HG03045 (cell line): ENCODE measurements around the gene FOXF2.

Experiments used
- ATAC-seq: cut with Tn5 transposase; IDR thresholded peaks from one replicate; pipeline ENCODE4 v1.9.1; 2021; ENCODE audit warnings: mild to moderate bottlenecking, moderate library complexity; ENCODE audit not compliant: unreplicated experiment

FOXF2 gene

DNA sequence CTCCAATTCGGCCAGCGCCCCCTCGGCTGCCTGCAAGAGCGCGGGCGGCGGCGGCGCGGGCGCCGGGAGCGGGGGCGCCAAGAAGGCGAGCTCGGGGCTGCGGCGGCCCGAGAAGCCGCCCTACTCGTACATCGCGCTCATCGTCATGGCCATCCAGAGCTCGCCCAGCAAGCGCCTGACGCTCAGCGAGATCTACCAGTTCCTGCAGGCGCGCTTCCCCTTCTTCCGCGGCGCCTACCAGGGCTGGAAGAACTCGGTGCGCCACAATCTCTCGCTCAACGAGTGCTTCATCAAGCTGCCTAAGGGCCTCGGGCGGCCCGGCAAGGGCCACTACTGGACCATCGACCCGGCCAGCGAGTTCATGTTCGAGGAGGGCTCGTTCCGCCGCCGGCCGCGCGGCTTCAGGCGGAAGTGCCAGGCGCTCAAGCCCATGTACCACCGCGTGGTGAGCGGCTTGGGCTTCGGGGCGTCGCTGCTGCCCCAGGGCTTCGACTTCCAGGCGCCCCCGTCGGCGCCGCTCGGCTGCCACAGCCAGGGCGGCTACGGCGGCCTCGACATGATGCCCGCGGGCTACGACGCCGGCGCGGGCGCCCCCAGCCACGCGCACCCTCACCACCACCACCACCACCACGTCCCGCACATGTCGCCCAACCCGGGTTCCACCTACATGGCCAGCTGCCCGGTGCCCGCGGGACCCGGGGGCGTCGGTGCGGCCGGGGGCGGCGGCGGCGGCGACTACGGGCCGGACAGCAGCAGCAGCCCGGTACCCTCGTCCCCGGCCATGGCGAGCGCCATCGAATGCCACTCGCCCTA, 963 bp downstream of the FOXF2 start:
- ATAC-seq, result no peak

DNA sequence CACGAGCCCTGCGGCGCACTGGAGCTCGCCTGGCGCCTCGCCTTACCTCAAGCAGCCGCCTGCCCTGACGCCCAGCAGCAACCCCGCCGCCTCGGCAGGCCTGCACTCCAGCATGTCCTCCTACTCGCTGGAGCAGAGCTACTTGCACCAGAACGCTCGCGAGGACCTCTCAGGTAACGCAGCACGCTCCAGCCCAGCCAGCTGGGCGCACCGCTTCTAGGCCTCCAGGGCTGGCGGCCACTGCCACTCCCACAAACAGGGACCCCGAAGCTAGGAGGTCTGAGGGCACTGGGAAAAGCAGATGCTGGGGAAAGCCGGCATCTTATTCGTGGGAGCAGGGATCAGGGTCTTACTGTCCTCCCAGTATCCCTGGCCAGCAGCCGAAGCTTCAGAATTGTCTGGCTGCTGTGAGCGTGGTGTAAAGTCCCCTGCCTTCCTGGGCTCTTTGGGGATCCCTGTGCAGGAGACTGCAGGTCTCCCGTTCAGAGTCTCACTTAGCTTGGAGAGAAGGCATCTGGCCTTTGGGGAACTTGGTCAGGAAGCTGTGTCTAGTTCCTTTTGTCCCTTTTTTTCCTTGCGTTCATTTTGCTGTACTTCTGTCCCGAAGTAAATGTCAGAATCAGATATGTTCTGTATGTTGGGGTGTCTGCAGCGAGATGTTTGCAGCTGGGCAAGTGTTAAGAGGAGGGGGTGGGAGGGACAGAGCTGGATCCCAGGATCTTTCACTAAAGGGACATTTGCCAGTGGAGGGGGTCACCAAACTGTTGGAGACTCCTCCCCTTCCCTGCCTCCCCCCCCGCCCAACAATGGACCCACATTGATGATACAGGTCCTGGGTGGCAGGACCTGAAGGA, 1.8 kb downstream of the FOXF2 start:
- ATAC-seq, result no peak

DNA sequence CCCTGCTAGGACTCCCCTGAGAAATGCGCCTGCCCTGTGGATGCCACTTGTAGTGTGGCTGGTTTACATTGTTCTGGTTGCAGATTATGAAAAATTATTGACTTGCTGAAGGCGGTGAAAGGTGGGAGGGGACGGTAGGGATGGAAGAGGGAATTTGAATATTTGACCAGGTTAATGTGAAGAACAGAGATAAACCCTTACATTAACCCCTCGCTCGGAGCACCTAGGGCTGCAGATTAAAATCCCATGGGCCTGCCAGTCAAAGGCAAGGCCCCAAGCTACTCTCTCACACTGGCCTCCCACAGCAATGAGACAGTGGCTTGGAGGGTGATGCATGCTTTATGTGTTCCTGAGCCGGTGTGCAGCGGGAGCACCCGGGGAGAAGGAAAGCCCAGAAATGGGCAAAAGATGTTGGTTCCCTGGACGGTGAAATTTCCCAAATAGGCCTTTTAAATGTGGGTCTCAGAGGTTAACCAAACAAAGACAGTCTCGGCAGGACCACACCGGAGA, 2.5 kb downstream of the FOXF2 start:
- ATAC-seq, result no peak

DNA sequence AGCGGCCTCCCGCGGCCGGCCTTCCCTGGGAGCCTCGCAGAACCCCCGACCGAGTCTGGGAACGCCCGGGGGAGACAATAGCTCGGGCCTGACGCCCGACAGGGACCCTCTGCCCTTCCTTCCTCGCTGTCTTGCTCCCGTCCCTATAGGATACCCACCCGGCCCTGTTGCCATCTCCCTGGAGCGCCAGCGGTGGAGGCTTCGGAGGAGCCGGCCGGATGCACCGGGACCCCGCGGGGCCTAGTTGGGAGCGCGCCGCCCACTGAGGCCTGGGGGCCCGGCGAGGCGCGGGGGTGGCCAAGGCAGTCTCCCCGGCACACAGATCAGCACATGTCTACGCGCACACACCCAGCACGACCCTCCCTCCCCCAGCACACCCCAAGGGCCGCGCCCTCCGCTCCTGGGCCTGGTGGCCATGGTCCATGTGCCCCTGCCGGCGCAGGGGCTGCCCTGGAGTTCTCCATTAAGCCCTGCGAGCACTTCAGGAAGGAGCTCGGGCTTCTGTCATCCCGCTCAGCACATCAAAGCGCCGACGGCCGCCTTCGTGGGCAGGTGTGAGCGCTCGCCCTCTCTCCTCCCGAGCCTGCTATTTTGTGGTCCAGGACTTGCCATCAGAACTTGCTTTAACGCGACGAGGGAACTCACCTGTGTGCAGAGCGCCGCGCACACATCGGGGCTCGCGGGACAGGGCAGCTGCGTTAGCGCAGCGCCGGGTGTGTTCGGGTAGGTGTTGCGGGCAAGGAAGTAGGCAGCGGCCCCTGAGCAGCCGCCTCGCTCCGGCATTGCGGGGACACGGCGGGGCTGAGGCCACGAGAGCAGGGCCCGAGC, 3.7 kb downstream of the FOXF2 start:
- no peak for ATAC-seq

DNA sequence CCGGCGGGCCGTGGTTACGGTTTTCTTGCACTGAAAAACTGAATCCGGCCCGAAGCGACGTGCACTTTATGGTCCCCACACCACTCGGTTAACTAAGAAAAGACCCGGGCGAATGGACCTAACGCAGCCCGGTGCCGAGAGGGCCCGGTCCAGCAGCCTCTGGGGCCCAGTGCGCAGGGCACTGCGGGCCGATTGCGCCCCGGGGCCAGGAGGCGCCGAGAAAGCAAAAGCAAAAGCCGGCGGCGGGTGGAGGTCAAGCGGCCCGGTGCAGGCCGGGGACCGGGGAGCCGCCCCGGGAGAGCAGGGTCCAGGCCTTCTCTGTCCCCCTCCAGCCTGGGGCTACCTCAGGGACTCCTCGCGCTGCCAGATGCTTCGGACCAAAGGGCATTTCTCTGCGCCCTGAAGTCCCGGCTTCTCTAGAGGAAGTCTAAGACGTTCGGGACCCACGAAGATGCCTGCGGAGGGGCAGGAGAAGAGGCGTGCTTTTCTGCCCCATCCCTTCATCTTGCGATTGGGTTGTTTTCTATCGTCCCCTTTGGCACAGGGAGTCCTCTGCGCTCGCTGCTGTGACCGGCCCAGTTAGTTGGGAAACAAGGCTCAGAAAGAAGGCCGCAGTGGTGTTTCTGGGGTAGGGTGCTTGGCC, 4.4 kb downstream of the FOXF2 start:
- ATAC-seq, result no peak

DNA sequence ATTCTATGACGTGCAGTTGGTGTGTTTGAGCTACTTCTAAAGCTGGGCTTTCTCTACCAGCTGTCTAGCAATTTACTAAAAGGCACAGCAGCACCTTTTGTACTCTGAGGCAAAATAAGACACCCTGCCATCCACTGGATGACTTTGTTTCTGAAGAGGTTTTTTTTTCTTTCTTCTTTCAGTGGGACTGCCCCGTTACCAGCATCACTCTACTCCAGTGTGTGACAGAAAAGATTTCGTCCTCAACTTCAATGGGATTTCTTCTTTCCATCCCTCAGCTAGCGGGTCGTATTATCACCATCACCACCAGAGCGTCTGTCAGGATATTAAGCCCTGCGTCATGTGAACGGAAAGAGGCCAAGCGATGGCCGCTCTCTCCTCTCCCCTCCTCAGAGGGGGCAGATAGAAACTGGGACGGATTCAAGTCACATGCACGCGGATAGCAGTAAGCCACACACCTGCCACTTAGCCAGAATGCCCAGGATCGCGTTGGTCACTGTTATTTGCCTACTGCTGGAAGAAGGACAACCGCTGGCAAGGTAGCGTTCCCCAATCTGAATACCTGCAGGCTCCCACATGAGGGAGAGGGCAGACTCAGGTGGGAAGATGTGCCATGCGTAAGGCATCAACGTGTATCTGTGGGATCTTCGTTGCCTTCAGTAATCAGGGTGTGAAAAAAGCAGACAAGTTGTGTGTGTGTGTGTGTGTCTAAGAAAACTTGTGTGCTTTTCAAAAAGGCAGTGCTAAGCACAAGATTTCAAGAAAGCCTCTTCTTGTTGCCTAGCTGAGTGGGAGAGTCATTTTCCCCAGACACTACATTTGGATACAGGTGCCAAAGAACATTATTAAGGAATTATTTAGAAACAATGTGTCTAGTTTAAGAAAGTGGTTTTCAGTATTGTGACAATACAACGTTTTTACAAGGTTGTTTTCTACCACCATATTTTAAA, 5.4 kb downstream of the FOXF2 start:
- no peak for ATAC-seq

DNA sequence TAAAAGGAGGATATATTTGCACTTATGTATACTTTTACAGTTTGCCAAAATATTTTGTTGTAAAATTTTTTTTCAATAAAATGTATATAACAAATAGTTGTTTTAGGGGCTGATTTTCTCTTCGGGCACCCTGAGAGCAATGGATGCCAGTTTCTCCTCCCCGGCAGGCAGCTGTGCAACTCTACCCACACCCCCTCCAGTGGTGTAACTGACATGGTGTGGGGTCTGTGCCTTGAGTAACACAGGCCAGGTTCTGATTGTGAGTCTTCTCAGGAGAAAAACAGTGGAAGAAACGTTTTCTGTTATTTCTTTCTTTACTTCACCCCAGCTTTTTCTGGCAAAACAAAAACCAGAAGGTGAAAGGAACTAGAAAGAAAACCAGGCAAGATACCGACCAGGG, 6.1 kb downstream of the FOXF2 start:
- ATAC-seq, result no peak

DNA sequence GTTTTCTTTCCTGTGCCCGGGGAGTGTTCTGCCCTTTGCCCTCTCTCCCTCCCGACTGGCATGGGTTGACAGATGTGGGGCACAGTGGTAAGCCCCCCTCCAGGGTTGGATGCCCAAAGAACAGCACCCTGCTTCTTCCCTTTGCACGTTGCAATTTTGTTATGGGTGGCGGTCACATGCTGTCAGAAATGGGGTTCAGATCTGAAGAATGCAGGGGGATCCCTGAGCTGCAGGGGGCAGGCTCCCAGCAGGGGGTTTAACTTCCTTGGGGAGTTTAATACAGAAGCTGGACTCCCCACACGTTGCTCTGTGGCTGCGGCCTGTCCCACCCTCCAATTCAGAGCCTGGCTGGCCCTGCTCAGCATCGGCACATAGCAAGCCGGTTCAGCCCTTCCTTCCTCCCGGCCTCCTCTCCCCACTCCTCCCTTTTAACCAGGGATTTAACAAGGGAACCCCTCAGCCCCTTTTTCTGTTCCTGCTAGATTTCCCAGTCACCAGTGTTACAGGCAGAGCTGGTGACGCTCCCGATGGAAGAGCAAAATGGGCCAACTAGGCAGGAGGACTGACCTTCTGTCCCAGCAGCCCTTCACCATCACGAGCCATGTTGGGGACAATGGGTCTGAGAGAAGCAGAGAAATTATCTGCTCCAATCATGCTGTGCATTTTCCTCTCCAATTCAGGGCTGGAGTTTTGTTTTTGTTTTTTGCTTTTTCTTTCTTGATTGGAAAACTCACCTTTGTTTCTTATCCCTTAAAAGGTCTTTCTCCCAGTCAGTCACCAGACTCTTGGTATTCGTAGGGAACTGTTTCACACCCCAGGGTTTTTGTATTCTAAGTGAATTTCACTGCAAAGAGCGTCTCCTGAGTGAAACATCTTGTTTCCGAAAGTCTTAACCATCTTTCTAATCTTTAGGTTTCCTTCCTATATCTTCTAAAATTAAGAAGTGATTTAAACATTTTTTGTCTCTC, 6.8 kb downstream of the FOXF2 start:
- ATAC-seq, result no peak

DNA sequence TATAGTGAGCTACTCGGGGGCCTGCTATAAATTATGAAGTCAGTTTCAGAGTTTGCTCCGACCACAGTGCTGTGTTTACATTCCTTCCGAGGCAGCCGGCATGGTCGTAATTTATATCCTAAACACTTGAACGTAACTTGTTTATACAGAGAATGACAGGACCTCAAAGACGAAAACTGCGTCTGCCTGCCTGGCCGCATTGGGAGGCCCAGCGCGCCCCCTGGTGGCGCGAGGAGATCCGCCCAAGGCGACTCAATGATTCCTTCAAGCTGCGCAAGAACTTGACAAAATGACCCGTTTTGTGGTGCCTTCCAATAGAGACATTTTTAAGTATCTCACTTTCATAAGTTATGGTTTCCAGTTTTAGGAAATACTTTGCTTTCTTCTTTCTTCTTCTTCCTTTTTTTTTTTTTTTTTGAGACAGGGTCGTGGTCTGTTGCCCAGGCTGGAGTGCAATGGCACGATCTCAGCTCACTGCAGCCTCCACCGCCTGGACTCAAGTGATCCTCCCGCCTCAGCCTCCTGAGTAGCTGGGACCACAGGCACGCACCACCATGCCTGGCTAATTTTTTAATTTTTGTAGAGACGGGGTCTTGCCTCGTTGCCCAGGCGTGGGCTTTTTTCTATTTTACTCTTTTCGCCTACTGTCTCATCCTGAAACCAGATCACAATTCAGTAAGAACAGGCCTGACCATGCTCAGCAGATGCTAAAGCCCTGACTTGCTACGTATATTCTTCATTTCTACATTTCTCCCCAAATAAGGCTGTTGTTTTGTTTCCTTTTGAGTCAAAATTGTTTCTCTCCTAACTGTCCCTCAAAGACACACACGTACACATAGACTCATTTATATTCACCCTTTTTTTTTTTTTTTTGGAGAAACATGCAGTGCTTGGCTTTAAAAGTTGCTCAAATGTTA, 7.8 kb downstream of the FOXF2 start:
- ATAC-seq, result no peak

DNA sequence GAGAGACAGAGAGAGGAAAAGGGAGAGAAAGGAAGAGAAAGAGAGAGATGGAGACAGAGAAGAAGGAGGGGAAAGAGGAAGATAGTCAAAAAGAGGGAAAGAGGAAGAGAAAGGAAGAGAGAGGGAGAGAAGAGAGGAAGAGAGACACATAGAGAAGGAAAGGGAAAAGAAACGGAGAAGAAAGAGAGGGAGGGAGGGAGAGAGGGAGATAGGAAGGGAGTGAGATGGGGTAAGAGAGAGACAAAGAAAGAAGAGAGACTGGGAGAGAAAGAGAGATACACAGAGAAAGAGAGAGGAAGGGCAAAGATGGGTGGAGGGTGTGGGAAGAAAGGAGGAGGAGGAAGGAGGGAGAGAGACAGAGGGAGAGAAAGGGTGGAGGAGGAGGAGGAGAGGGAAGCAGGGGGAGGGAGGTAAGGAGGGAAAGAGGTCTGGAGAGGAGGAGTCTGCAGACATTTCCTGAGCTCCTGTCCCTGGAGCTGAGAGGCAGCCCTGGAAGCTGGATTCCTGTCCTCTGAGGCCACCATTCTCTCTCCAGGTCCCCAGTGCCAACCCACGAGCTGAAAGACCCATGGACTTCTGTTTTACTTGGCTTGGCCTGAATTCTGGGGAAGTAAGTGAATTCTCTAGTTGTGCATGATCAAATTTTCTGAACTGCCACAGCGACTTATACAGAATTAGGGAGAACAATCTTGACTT, 9.9 kb downstream of the FOXF2 start:
- ATAC-seq, result no peak

DNA sequence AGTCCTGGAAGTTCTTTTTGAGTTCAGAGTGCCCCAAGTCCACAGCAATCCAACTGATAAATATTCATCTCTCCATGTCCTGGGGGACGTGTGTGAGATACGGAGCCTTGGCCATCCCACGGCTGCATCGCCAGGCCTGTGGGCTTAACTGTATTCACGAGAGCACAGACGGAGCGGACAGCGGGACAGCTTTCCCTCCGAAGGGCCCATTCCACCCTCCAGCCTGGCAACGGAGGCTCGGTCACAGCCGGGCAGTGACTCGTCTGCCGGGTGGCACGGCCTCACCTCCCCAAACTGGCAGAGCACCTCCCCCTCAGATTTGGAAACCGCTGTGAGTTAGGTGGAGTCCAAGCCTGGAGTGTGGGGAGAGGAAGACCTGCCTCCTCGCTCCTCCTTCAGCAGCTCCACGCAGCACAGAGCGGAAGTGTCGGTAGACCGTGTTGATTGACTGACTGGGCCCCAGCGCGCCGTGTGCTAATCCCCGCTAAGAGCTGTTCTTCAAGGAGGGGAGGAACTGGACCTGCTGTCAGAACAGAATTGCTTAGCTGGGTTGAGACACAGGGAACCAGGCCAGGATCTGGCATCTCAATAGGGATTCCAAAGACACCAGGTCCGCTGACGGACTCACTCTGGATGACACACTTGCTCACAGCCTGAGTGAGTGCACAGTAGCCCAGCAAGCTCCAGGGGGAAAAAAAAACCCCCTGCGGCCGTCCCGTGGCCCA, 10.9 kb downstream of the FOXF2 start:
- ATAC-seq, result no peak

DNA sequence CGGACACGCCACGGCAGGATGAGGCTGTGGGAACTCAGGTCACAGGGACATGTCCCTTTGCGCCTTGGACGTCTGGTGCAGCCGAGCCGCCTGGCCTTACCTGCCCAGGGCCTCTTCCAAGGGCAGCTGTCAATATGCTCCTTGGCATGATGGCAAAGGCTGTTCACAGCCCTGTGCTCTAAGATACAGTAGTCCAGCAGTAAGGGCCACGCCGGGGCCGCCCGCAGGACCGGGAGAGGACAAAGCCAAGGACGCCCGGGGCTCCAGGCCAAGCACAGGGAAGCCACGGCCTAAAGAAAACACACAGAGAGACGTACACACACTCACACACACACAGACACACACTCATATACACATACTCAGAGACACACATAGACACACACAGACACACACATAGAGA, 13.0 kb downstream of the FOXF2 start:
- ATAC-seq, result no peak

DNA sequence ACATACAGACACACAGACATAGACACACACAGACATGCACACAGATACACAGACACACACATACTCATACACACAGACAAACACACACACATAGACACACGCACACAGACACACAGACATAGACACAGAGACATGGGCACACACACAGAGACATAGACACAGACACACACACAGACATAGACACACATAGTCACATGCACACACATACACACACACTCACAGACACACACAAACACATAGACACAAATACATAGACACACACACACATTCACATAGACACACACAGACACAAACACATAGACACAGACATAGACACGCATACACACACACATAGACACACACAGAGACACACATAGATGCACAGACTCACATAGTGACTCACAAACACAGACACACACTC, 13.5 kb downstream of the FOXF2 start:
- no peak for ATAC-seq

DNA sequence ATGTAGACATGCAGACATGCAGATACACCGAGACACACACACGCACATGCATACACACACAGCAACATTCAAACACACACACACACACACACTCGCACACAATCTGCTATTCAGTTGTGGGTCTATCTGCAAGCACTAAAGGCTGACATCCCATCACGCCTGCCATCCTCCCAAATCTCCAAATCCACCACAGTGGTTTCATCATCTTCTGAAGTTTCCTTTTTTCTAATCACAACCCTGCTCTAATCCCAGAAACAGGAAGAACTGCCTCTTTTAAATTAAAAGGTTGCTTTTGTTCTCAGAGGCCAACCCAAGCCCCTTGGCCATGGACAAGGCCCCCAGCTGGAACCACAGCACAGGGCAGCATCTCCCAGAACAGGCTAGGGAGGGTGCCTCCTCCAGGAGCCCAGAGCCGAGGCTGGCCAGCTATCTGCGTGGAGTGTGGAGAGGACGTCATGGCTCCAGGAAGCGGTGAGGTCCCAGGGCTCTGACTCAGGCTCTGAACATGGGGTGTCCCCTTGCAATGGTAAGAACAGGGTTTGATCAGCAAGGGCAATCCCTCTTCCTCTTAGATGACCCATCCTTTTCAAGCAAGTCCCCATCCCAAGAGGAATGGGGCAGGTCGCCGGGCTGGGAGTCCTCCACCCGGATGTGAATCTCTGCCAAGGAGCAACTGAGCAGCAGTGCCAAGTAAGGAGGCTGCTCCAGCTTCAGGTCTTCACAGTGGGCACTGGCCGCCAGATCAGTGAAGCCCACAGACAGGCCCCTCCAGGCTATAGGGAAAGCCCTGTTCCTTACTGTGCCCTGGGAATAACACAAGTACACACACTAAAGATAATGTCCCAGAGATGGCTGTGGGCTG, 14.7 kb downstream of the FOXF2 start:
- no peak for ATAC-seq

DNA sequence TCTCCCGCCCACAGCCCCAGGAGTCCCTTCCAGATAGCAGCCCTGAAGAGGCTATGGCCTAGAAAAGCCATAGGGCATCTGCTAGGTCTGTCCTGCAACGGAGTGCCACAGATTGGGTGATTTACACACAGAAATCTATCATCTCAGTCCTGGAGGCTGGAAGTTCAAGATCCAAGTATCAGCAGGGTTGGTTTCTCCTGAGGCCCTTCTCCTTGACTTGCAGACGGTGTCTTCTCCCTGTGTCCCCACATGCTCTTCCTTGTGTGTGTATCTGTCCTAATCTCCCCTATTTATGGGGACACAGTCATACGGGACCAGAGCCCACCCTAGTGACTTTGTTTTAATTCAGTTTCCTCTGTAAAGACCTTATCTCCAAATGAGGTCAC, 15.3 kb downstream of the FOXF2 start:
- ATAC-seq, result no peak
